Stimulated activated CD4-positive, alpha-beta T cell treated with anti-CD3 and anti-CD28 coated beads, Interleukin-12 subunit alpha, Interleukin-12 subunit beta, amount 100 ng/mL, for 48 hours (primary cell): ENCODE results near the gene EIF1B.

Experiments used
- DNase-seq, 3 donors: peaks; one replicate each; pipeline ENCODE4 v3.0.0-alpha.2; 2020; ENCODE audit warnings: low read depth in 2 of 3, low spot score in 1 of 3

The EIF1B gene

DNA sequence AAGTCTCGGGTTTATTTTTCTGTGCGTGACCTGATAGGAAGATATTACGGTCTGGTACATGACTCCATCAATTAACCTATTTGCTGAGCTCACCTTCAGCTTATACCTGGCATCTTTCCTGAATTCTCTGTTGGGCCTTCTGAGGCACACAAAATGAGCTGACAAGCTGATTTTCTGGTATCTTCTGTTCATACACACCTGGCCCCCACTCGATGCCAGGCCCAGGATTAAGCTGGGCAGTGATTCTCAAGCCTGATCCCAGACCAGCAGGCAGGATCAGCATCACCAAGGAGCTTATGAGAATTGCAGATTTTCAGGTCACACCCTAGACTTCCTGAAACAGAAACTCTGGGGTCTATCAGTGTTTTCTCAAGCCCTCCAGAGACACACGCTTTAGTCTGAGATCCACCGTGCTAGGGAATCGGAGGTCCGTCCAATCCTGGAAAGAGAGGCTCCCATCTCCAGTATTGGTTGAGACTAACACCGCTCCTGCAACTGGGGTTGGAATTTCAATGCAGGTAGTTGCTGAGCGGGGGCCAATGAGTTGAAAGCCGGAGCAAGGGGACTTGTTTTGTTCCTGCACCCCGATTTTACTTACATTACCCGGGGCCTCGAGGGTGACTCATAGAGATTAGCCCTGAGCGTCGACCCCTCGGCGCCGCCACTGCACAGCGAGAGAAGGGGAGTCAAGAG is 636 bp upstream of the EIF1B start:
- DNase-seq = no peak

DNA sequence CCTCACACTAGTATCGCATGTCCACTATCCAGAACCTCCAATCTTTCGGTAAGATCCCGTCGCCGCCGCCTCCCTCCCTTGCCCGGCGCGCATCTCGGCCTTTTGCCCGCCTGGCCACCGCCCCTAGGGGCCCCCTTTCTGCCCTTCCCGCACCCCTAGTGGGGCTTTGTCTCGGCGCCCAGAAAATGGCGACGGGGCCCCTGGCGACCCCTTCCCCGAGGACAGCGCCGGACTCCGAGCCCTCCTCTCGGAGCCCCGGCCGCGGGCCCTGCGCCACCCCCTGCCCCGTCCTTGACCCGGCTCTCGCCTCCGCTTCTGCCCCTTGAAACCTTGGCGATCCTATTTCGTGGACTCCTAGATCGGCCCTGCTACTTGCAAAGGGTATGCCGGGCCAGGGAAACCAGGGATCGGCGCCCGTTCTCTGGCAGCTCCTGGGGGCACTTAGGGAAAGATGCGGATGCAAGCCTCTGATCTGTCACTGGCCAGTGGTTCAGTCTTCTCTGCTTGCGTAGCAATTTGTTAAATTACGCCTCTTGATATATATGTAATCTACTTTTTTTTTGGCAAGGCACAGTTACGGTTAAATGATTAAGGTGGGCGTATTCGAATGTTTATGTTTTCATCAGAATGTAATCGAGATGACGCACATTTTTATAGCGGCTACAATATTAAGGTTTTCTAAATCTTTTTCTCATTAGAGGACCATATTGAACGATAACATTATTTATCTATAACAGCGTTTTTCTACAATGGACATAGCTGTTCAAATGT is 603 bp downstream of the EIF1B start:
- peak in 1 of 3 donors; percentile 29 for DNase-seq

GRCh38 chr3:40310705-40311104 is 1.2 kb downstream of the EIF1B start:
- DNase-seq = no peak

DNA sequence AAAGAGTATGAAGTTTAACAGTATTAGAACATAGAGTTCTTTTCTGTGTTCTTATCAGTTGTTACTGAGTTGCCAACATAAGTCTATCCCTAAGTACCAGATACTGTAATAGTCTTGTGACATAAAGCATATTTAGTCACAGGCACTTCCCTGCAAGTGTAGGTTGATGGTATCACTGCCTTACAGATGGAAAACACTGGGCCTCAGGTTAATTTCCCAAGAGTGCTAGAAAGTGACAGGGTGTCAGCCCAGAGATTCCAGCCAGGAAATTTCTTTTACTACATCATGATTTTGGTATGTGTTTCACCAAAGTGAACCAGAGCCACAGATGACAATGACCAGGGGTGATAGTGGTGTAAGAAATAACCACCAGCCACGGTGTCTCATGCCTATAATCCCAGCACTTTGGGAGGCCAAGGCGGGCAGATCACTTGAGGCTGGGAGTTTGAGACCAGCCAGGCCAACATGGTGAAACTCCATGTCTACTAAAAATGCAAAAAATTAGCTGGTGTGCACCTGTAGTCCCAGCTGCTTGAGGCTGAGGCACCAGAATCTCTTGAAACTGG is 3.2 kb downstream of the EIF1B start:
- DNase-seq = no peak

DNA sequence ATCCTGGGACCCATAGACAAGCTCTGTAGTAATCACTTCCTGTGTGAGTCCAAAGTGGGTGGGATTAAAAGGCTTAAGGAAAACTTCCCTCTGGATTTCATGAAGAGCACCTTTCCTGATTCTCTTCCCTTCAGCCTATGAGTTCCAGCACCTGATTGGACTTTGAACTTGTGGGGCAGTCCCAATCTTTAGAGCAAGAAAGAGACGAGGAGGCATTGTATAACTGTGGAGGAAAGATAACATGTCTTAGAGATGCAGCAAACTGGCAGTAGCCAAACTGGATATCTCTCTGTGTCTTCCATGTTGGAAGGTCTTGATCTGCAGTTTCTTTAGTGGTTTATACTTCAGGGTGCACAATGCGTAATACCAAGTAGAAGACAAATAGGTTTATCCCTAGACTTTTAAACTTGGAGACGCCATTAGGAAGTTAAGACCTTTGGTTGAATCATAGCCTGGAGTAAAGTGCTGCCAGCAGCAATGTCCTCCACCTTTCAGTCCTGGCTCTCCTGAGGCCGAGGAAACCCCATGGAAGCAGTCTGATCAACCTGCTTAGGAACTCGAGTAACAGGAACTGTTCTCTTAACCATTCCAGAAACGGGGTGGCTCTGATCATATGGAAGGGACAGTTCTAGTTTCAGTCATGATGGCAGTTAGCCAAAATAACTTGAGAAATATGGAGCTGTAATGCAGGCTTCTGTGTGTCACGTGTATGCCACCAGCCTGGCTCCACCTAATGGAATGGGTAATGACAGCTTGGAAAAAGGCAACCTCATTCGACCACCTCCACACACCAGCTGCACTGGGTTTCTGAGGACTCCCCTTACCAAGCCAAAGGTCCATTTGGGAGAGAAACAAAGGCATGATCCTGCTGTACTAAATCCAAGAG is 4.7 kb downstream of the EIF1B start:
- DNase-seq = no peak

- DNase-seq = peak in 1 of 3 donors; percentile 55
These were observed 7.8 kb downstream of the EIF1B start for GRCh38 chr3:40317061-40317855.

DNA sequence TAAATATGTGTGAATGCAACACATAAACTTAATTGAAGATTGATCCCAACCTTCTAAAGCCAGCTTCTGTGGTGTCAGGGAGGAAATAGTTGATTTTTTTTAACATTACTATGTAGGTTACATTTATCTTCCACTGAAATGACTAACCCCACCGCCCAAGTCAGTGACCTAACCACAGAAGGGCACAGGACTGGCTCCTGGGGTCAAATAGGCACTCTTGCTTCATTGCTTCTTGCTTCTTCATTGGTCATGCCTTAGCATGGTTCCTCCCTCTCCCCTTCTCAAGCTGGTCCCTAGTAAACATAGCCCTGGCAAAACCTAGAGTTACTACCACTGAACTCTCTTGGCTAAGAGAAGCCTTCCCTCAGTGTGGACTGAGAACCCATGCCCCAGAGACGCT is 12.3 kb downstream of the EIF1B start:
- DNase-seq = no peak

GRCh38 chr3:40323946-40324345 is 14.4 kb downstream of the EIF1B start:
- DNase-seq = no peak

GRCh38 chr3:40324621-40325020 is 15.1 kb downstream of the EIF1B start:
- no peak for DNase-seq

- no peak for DNase-seq
These were observed 16.0 kb downstream of the EIF1B start for GRCh38 chr3:40325465-40325864.

DNA sequence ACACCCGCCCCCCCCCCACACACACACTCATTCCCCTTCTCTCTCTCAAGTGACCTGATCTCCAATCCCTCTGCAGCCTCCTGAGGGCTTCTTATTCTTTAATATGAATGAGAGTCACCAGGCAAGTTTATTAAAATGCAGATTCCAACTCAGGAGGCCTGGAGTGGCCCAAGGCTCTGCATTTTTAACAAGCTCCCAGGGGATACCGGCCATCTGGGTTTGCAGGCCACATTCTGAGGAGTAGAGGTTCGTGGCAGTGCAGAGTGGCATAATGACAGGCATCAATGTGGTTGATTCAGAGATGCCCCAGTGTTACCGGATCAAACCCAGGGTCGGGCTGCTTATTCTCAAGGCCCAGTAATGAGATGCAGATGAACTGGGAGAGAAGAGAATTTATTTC is 18.9 kb downstream of the EIF1B start:
- no peak for DNase-seq

- DNase-seq = no peak
These were observed 19.6 kb downstream of the EIF1B start for GRCh38 chr3:40329071-40329470.

DNA sequence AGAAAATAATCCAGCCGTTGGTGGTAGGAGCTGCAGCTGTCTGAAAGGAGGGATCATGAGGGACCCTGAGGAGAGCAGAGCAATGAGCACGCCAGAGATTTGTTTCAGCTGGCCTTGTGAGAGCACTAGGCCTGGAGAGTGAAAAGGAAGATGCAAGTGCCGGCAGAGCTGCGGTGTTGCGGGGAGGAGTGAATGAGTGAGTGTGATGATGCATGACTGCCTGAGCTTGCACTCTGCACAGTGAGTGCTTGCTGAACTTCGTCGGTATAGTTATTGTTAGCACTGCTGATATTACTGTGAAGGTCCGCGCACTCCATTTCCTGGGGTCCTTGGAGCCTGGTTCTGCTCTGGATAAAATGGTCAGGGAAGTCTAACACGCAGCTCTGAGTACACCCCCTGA is 23.2 kb downstream of the EIF1B start:
- DNase-seq = no peak

GRCh38 chr3:40333416-40333815 is 23.9 kb downstream of the EIF1B start:
- no peak for DNase-seq

GRCh38 chr3:40333852-40334251 is 24.3 kb downstream of the EIF1B start:
- no peak for DNase-seq

DNA sequence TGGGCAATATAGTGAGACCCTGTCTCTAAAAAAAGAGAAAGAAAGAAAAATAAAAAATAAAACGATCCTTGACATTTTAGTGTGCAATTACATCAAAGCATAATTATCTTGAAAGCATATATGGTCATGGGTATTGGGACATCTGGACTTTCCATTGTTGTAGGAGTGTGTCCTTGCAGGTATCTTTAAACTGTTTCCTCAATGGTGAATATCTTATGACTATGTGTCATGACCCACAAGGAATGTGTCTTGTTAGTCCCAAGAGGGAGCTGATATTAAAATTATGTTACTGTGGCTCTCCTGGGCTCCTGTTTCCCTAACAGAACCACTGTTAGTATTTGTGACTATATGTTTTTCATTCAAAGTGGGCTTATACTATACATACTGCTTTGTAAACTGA is 26.6 kb downstream of the EIF1B start:
- DNase-seq = no peak

DNA sequence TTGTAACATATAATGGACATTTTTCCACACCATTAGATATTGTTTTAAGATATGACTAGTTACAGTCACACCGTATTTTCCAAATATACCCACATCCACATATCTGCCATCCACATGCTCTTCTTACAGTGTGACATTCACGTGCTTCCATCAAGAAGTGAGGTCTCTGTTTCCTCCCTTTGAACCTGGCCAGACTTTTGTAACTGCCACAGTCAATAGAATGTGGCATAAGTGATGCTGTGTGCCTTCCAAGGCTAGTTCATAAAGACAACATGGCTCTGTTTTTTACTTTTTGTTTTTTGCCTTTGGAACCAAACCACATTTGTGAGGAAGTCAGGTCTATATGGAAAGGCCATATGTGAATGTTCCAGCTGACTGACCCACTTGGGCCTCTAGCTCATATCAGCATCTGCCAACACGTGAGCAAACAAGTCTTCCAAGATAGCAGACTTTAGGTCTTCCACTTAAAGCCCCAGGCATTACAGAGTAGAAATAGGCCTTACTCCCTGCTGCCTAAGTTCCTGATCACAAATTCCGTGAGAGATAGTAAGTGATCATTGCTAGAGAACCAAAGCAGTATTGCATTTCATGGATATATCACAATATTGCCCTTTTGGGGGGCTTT is 27.1 kb downstream of the EIF1B start:
- no peak for DNase-seq

DNA sequence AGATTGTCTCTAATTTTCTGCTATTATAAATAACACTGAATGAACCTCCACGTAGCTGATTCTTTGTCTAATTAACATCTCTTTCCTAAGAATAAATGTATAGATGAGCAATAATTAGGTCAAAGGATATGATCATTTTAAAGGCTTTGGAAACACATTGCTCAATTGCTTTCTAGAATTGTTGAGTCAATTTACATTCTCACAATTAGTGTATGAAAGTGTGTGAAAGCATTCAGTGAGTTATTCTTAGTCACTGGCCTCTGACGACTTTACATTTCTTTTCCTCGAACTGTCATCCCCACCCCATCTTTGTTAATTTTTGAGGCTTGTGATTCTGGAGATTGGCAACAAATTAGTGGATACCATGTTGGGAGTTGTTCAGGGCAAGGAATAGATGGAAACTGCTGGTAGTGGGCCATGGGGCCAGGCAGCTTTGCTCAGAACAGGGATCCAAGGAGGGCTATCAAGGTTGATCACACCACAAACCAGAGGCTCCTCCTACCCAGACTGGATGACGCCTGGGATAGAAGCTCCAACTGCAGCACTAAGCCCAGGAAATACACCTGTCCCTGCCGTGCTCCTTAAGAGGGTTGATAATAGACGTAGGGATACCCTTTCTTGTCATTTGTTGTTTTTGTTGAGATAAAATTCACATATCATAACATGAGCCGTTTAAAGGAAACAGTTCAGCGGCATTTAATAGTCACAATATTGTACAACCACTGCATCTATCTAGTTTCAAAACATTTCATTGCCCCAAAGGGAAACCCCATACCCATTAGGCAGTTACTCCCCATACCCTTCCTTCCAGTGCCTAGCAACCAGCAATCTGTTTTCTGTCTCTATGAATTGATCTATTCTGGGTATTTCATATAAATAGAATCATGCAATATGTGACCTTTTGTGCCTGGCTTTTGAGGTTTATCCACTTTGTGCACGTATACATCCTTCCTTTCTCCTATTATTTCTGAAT is 27.9 kb downstream of the EIF1B start:
- no peak for DNase-seq

- DNase-seq = no peak
These were observed 30.4 kb downstream of the EIF1B start for GRCh38 chr3:40339871-40340270.
